Transverse colon (tissue), 3 donors: ENCODE measurements around the gene PHF21B.

Experiments used
- CTCF ChIP-seq, 5 experiments: fragments of 200-600 bp in 3 of 5; fragments of 450-650 bp in 2 of 5; sonication (generic) in 3 of 5; IDR thresholded peaks; 1 replicate in 2 of 5; 2 replicates in 3 of 5; pipeline ENCODE4 v1.5.1; 2016 to 2017; ENCODE audit warnings: antibody characterized with exemption in 5 of 5, inconsistent platforms in 3 of 5, mild to moderate bottlenecking in 2 of 5, moderate library complexity in 1 of 5
- EP300 ChIP-seq: sonication (generic); formaldehyde crosslinking; IDR thresholded peaks from one replicate; pipeline ENCODE4 v1.6.1; 2017; ENCODE audit warnings: antibody characterized with exemption, low read depth

GRCh38 chr22:44929359-44930015 is 80.3 kb downstream of the PHF21B start:
- TF ChIP-seq CTCF (IDR thresholded peaks at IDR 0.05) (no peak), EP300 (no peak)
